Effector memory CD4-positive, alpha-beta T cell (primary cell): Measurements from ENCODE around the gene TEX55.
"Not testable (repeated sequence)": the region's sequence is repeated elsewhere in the genome, so short reads cannot be mapped to it uniquely, and the experiment has no call there.

Experiments used
- DNase-seq, 3 donors: peaks; one replicate each; pipeline ENCODE4 v3.0.0-alpha.2; 2020
- H3K27ac ChIP-seq: 2 replicates; pipeline ENCODE4 v1.7.0; 2013; ENCODE audit warnings: mild to moderate bottlenecking, low read length, moderate library complexity; ENCODE audit not compliant: insufficient read depth, poor library complexity, severe bottlenecking
- H3K27me3 ChIP-seq: replicated peaks from 2 replicates; pipeline ENCODE4 v1.7.0; 2013; ENCODE audit warnings: mild to moderate bottlenecking, low read length; ENCODE audit not compliant: insufficient read depth, control insufficient read depth, poor library complexity, severe bottlenecking
- H3K36me3 ChIP-seq: 2 replicates; pipeline ENCODE4 v1.7.0; 2013; ENCODE audit warnings: mild to moderate bottlenecking, low read length, moderate library complexity; ENCODE audit not compliant: control insufficient read depth, insufficient read depth
- H3K4me1 ChIP-seq: 2 replicates; pipeline ENCODE4 v1.7.0; 2013; ENCODE audit warnings: low read length, mild to moderate bottlenecking; ENCODE audit not compliant: control insufficient read depth, insufficient read depth, poor library complexity, severe bottlenecking
- H3K4me3 ChIP-seq: 2 replicates; pipeline ENCODE4 v1.7.0; 2013; ENCODE audit warnings: low read length, low read depth, mild to moderate bottlenecking; ENCODE audit not compliant: insufficient read depth, poor library complexity, severe bottlenecking
- H3K9me3 ChIP-seq: 2 replicates; pipeline ENCODE4 v1.7.0; 2013; ENCODE audit warnings: mild to moderate bottlenecking, low read length, moderate library complexity; ENCODE audit not compliant: control insufficient read depth

Gene TEX55

GRCh38 chr3:119130291-119130690 lies 15.7 kb upstream of the TEX55 start:
- not testable (repeated sequence) for H3K4me3 ChIP-seq, H3K36me3 ChIP-seq, H3K9me3 ChIP-seq, DNase-seq, H3K27me3 ChIP-seq, H3K4me1 ChIP-seq, H3K27ac ChIP-seq

- not testable (repeated sequence) for H3K9me3 ChIP-seq, DNase-seq, H3K4me3 ChIP-seq, H3K4me1 ChIP-seq, H3K36me3 ChIP-seq, H3K27ac ChIP-seq, H3K27me3 ChIP-seq
Measured at GRCh38 chr3:119132291-119132690, 13.7 kb upstream of the TEX55 start.

GRCh38 chr3:119139360-119139759 lies 6.6 kb upstream of the TEX55 start:
- DNase-seq, result not testable (repeated sequence)

GRCh38 chr3:119140466-119140865 lies 5.5 kb upstream of the TEX55 start:
- H3K27me3 ChIP-seq, result no peaks in the 10 kb centered on the region
- no peaks in the 10 kb centered on the region for H3K36me3 ChIP-seq
- no peak for DNase-seq
- H3K27ac ChIP-seq, result no peak overlapping the region
- no peaks in the 10 kb centered on the region for H3K4me1 ChIP-seq
- no peak overlapping the region for H3K4me3 ChIP-seq
- no peaks in the 10 kb centered on the region for H3K9me3 ChIP-seq

More at GRCh38 chr3:119139360-119139759, 6.6 kb upstream of the TEX55 start:
- not testable (repeated sequence) for H3K27ac ChIP-seq, H3K4me1 ChIP-seq, H3K36me3 ChIP-seq, H3K4me3 ChIP-seq, H3K9me3 ChIP-seq, H3K27me3 ChIP-seq

- H3K27me3 ChIP-seq, result no peaks in the 10 kb centered on the region
- H3K9me3 ChIP-seq, result no peaks in the 10 kb centered on the region
- no peak overlapping the region for H3K27ac ChIP-seq
- no peak for DNase-seq
- H3K4me1 ChIP-seq, result no peaks in the 10 kb centered on the region
- no peaks in the 10 kb centered on the region for H3K36me3 ChIP-seq
- no peak overlapping the region for H3K4me3 ChIP-seq
Measured at GRCh38 chr3:119145128-119145499, 851 bp upstream of the TEX55 start.

GRCh38 chr3:119146578-119147375 lies 812 bp downstream of the TEX55 start:
- DNase-seq, result no peak
- Histone ChIP-seq H3K9me3 (no peaks in the 10 kb centered on the region), H3K27me3 (no peaks in the 10 kb centered on the region), H3K27ac (no peak overlapping the region), H3K4me1 (no peaks in the 10 kb centered on the region), H3K4me3 (no peak overlapping the region), H3K36me3 (no peaks in the 10 kb centered on the region)

- Histone ChIP-seq H3K27me3 (no peaks in the 10 kb centered on the region), H3K36me3 (no peaks in the 10 kb centered on the region), H3K9me3 (no peaks in the 10 kb centered on the region), H3K4me3 (no peak overlapping the region), H3K4me1 (no peaks in the 10 kb centered on the region), H3K27ac (no peak overlapping the region)
- no peak for DNase-seq
Measured at GRCh38 chr3:119147494-119147893, 1.5 kb downstream of the TEX55 start.

- H3K4me1 ChIP-seq, result no peaks in the 10 kb centered on the region
- no peaks in the 10 kb centered on the region for H3K27me3 ChIP-seq
- no peaks in the 10 kb centered on the region for H3K9me3 ChIP-seq
- DNase-seq, result no peak
- H3K27ac ChIP-seq, result no peak overlapping the region
- H3K4me3 ChIP-seq, result no peak overlapping the region
- no peaks in the 10 kb centered on the region for H3K36me3 ChIP-seq
Measured at GRCh38 chr3:119148493-119149180, 2.7 kb downstream of the TEX55 start.

- Histone ChIP-seq H3K27me3 (no peaks in the 10 kb centered on the region), H3K4me1 (no peaks in the 10 kb centered on the region), H3K4me3 (no peak overlapping the region), H3K9me3 (no peaks in the 10 kb centered on the region), H3K27ac (no peak overlapping the region), H3K36me3 (no peaks in the 10 kb centered on the region)
- no peak for DNase-seq
Measured at GRCh38 chr3:119149484-119149883, 3.5 kb downstream of the TEX55 start.

GRCh38 chr3:119156868-119157267 lies 10.9 kb downstream of the TEX55 start:
- Histone ChIP-seq H3K27ac (no peak overlapping the region), H3K4me1 (no peaks in the 10 kb centered on the region), H3K36me3 (no peaks in the 10 kb centered on the region), H3K9me3 (no peaks in the 10 kb centered on the region), H3K27me3 (no peaks in the 10 kb centered on the region), H3K4me3 (no peak overlapping the region)
- DNase-seq, result no peak
